HepG2 (cell line): Measurements from ENCODE around the gene RUVBL1. TPM values are rescaled to one million over a fixed set of nuclear protein-coding genes. Genes with fewer than 3 reads are reported as not detected.

Source experiments
- ATAC-seq: fragments of 200-7000 bp; cut with Tn5 transposase; 3 replicates; pipeline ENCODE4 v1.9.1; 2020; ENCODE audit warnings: mild to moderate bottlenecking, moderate library complexity
- BruUV-seq: library from RNA; stranded (reverse); fragments of 400-500 nt; replicated peaks from 2 replicates; lab custom pipeline; 2021; lab: Mats Ljungman, UMichigan
- CTCF ChIA-PET: fragments of 300-600 bp; formaldehyde crosslinking; extraction: SDS; loops from one replicate; lab custom pipeline; 2021; ENCODE audit warnings: low total read pairs, inconsistent platforms, low intra/inter-chr PET ratio; lab: Yijun Ruan, JAX
- POLR2A ChIA-PET: fragments of 350-600 bp; sonication (Branson Sonifier 250); formaldehyde crosslinking; loops from one replicate; lab custom pipeline; 2020; ENCODE audit warnings: antibody characterized with exemption, inconsistent platforms; lab: Yijun Ruan, JAX
- DNase-seq: peaks from one replicate; pipeline ENCODE4 v3.0.0-alpha.2; 2015; ENCODE audit warnings: low spot score
- FAIRE-seq: peaks from 3 replicates; lab custom pipeline; 2011; peaks lifted over from hg19 to GRCh38; lab: Jason Lieb, UNC
- H2AFZ ChIP-seq: one replicate; pipeline ENCODE4 v1.6.1; 2011; ENCODE audit warnings: low read length, inconsistent platforms
- H3K27ac ChIP-seq: fragments of 300-600 bp; 3 replicates; pipeline ENCODE4 v1.8.0; 2011; ENCODE audit warnings: mixed run types, mild to moderate bottlenecking, mixed read lengths, low read length, inconsistent platforms; ENCODE audit not compliant: insufficient read depth; ENCODE audit errors: extremely low read length
- H3K27me3 ChIP-seq, 2 experiments: fragments of 200-600 bp in 1 of 2; 2 replicates in 1 of 2; 3 replicates in 1 of 2; pipeline versions ENCODE4 v1.6.0 to v1.8.0; 2011; ENCODE audit warnings: low read length in 2 of 2, mild to moderate bottlenecking in 2 of 2, moderate library complexity in 2 of 2, inconsistent platforms in 1 of 2; ENCODE audit not compliant: insufficient read depth in 2 of 2, control insufficient read depth in 1 of 2
- H3K36me3 ChIP-seq, 2 experiments: fragments of 200-600 bp in 1 of 2; replicated peaks in 1 of 2; 2 replicates in 1 of 2; 3 replicates in 1 of 2; pipeline versions ENCODE4 v1.5.1 to v1.8.0; 2011; ENCODE audit warnings: low read length in 2 of 2, inconsistent platforms in 1 of 2; ENCODE audit not compliant: insufficient read depth in 2 of 2, control insufficient read depth in 1 of 2
- H3K4me1 ChIP-seq: 2 replicates; pipeline ENCODE4 v1.5.1; 2012; ENCODE audit warnings: low read length, inconsistent platforms; ENCODE audit not compliant: insufficient read depth
- H3K4me2 ChIP-seq: 2 replicates; pipeline ENCODE4 v1.6.0; 2011; ENCODE audit warnings: low read depth, low read length, inconsistent platforms
- H3K4me3 ChIP-seq, 3 experiments: fragments of 200-600 bp in 1 of 3; sonication (generic), shearing (Covaris generic) in 1 of 3; replicated peaks in 1 of 3; 2 replicates each; pipeline ENCODE4 v1.5.1; 2011 to 2016; ENCODE audit warnings: low read length in 3 of 3, inconsistent platforms in 2 of 3, low read depth in 2 of 3, mild to moderate bottlenecking in 2 of 3, control low read depth in 1 of 3, mixed read lengths in 1 of 3; ENCODE audit not compliant: insufficient read depth in 1 of 3
- H3K79me2 ChIP-seq: one replicate; pipeline ENCODE4 v1.6.1; 2011; ENCODE audit warnings: low read length, inconsistent platforms; ENCODE audit not compliant: insufficient read depth
- H3K9ac ChIP-seq: 2 replicates; pipeline ENCODE4 v1.6.0; 2011; ENCODE audit warnings: mild to moderate bottlenecking, low read depth, low read length, inconsistent platforms; ENCODE audit not compliant: insufficient read depth
- H3K9me3 ChIP-seq: 2 replicates; pipeline ENCODE4 v1.5.1; 2012; ENCODE audit warnings: mild to moderate bottlenecking, low read length
- H4K20me1 ChIP-seq: 2 replicates; pipeline ENCODE4 v1.6.0; 2011; ENCODE audit warnings: inconsistent platforms, mild to moderate bottlenecking, low read length, moderate library complexity; ENCODE audit not compliant: insufficient read depth
- CREM ChIP-seq, 2 experiments: sonication (generic) in 1 of 2; formaldehyde crosslinking in 1 of 2; IDR thresholded peaks; 2 replicates each; pipeline versions ENCODE4 v1.4.0 to v1.6.1; 2016 to 2020; ENCODE audit warnings: antibody characterized with exemption in 1 of 2, mild to moderate bottlenecking in 1 of 2, missing genetic modification reagents in 1 of 2
- GTF3A ChIP-seq: sonication (generic); formaldehyde crosslinking; conservative IDR thresholded peaks from 2 replicates; pipeline ENCODE4 v1.4.0; 2020; ENCODE audit warnings: mild to moderate bottlenecking, missing genetic modification reagents
- HOXA3 ChIP-seq: sonication (generic); formaldehyde crosslinking; IDR thresholded peaks from 2 replicates; pipeline ENCODE4 v1.5.0; 2020; ENCODE audit warnings: missing genetic modification reagents
- KMT2A ChIP-seq: sonication (generic); formaldehyde crosslinking; IDR thresholded peaks from 2 replicates; pipeline ENCODE4 v1.4.0; 2020; ENCODE audit warnings: missing genetic modification reagents
- MXI1 ChIP-seq: IDR thresholded peaks from 3 replicates; pipeline ENCODE4 v1.6.1; 2012; ENCODE audit warnings: low read depth, low read length, inconsistent platforms, borderline replicate concordance
- ZNF124 ChIP-seq: sonication (generic); formaldehyde crosslinking; IDR thresholded peaks from 2 replicates; pipeline ENCODE4 v1.4.0; 2020; ENCODE audit warnings: missing genetic modification reagents
- ZNF557 ChIP-seq: sonication (generic); formaldehyde crosslinking; IDR thresholded peaks from 2 replicates; pipeline ENCODE4 v1.4.0; 2020; ENCODE audit warnings: missing genetic modification reagents
- ZNF678 ChIP-seq: sonication (generic); formaldehyde crosslinking; IDR thresholded peaks from 2 replicates; pipeline ENCODE4 v1.4.0; 2020; ENCODE audit warnings: mild to moderate bottlenecking, missing genetic modification reagents
- ZNF768 ChIP-seq: sonication (generic); formaldehyde crosslinking; IDR thresholded peaks from 2 replicates; pipeline ENCODE4 v1.4.0; 2020; ENCODE audit warnings: missing genetic modification reagents
- WGBS: methylation state at CpG from one replicate; pipeline ENCODE4 v1.1.6; 2017; ENCODE audit warnings: low lambda C conversion rate; 5-methylcytosine and 5-hydroxymethylcytosine counted together
- in situ Hi-C: cut with HindIII; loops from 2 replicates; pipeline ENCODE4 v1.10.0; 2017; ENCODE audit warnings: low pct_unique_long_range_greater_than_20kb; ENCODE audit not compliant: extremely low pct_ligation_motif_present
- intact Hi-C: fragments of 100-400 bp; cut with micrococcal nuclease; formaldehyde crosslinking; loops from one replicate; pipeline ENCODE4 v1.10.0; 2022; ENCODE audit not compliant: unreplicated experiment
- polyA plus RNA-seq, 8 experiments: library from polyadenylated mRNA; depleted of rRNA in 3 of 8; stranded (reverse) in 7 of 8; unstranded in 1 of 8; fragments of >200 nt; fragmentation: Illumina TruSeq in 4 of 8; extraction: Trizol in 4 of 8; gene quantifications; 2 replicates each; pipeline versions ENCODE4 v1.2.1 to v1.2.3, GENCODE V29; 2011 to 2016; ENCODE audit warnings: low read depth in 4 of 8, missing spikeins in 1 of 8, mixed read lengths in 1 of 8; ENCODE audit not compliant: insufficient read depth in 1 of 8
- total RNA-seq, 5 experiments: library from RNA; depleted of rRNA; stranded (reverse); fragments of >200 nt; fragmentation: Illumina TruSeq; extraction: Trizol; gene quantifications; 2 replicates each; pipeline ENCODE4 v1.2.3, GENCODE V29; 2016; ENCODE audit warnings: low read depth in 1 of 5
- TF ChIP-seq, protein P1 (sequence below): sonication (generic); formaldehyde crosslinking; IDR thresholded peaks from 2 replicates; pipeline ENCODE4 v1.4.0; 2020; ENCODE audit warnings: missing genetic modification reagents
- TF ChIP-seq, protein P2 (sequence below): sonication (generic); formaldehyde crosslinking; IDR thresholded peaks from 2 replicates; pipeline ENCODE4 v1.4.0; 2020; ENCODE audit warnings: missing genetic modification reagents, mild to moderate bottlenecking, borderline replicate concordance
- TF ChIP-seq, protein P3 (sequence below): sonication (generic); formaldehyde crosslinking; IDR thresholded peaks from 2 replicates; pipeline ENCODE4 v1.4.0; 2020; ENCODE audit warnings: missing genetic modification reagents

The RUVBL1 gene
- total and polyA plus RNA-seq, 2 of the 13 experiments (the other 11 are each of a cell fraction or from before 2014, with no cell fraction given): 32.7 to 86.3 TPM

DNA sequence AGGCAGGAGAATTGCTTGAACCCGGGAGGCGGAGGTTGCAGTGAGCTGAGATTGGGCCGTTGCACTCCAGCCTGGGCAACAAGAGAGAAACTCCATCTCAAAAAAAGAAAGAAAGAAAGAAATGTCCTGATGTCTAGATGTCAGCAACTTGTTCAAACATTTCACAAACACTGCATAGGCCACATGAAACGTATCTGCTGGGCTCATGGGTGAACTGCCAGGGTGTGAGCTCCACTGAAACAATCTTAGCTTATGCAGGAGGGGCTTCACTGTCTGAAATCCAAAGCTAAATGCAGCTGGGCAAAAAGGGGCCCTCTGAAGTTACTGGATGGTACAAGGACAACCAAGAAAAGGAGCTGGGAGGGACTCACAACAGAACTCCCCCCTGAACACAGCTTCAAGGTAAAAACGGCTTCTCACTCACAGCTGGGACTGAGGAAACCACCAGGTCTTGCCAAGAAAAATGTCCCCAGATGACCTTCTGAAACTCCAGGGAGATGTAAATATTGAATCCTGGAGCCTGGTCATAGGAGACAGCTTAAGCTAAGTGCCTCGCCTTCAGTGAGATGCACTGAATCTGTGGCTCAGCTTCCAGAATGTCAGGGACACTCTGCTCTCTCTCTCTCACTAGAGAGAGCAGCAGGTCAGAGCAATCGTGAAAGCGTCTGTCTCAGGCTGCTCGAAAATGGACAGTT lies 39.5 kb downstream of the RUVBL1 start:
- no peaks in the 10 kb centered on the region for H3K79me2 ChIP-seq
- 96% methylated on average over 9 of the region's 9 CpGs for WGBS

More for the DNA sequence above, 39.5 kb downstream of the RUVBL1 start:
- H3K9me3 ChIP-seq: no peaks in the 10 kb centered on the region
- peaks cover 10% of the 10 kb centered on the region; the same call in 1 of the 2 replicates for H3K4me1 ChIP-seq
- H2AFZ ChIP-seq: no peak overlapping the region
- H3K27me3 ChIP-seq: no peaks in the 10 kb centered on the region
- no peak overlapping the region for H3K9ac ChIP-seq
- in situ Hi-C loops (no loop called here), intact Hi-C loops (no loop called here)
- DNase-seq: no peak
- no peak for FAIRE-seq
- no TSS peak for BruUV-seq
- TF ChIP-seq, protein P1, sequence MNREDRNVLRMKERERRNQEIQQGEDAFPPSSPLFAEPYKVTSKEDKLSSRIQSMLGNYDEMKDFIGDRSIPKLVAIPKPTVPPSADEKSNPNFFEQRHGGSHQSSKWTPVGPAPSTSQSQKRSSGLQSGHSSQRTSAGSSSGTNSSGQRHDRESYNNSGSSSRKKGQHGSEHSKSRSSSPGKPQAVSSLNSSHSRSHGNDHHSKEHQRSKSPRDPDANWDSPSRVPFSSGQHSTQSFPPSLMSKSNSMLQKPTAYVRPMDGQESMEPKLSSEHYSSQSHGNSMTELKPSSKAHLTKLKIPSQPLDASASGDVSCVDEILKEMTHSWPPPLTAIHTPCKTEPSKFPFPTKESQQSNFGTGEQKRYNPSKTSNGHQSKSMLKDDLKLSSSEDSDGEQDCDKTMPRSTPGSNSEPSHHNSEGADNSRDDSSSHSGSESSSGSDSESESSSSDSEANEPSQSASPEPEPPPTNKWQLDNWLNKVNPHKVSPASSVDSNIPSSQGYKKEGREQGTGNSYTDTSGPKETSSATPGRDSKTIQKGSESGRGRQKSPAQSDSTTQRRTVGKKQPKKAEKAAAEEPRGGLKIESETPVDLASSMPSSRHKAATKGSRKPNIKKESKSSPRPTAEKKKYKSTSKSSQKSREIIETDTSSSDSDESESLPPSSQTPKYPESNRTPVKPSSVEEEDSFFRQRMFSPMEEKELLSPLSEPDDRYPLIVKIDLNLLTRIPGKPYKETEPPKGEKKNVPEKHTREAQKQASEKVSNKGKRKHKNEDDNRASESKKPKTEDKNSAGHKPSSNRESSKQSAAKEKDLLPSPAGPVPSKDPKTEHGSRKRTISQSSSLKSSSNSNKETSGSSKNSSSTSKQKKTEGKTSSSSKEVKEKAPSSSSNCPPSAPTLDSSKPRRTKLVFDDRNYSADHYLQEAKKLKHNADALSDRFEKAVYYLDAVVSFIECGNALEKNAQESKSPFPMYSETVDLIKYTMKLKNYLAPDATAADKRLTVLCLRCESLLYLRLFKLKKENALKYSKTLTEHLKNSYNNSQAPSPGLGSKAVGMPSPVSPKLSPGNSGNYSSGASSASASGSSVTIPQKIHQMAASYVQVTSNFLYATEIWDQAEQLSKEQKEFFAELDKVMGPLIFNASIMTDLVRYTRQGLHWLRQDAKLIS (CRISPR knock-in tag): no peak
- TF ChIP-seq ZNF557 (CRISPR knock-in tag): no peak
- no peak for TF ChIP-seq KMT2A (CRISPR knock-in tag)
- no peak for TF ChIP-seq GTF3A (CRISPR knock-in tag)
- no peak for TF ChIP-seq ZNF678 (CRISPR knock-in tag)
- no peak for TF ChIP-seq CREM (IDR thresholded peaks at IDR 0.05)
- no peak for TF ChIP-seq CREM (CRISPR knock-in tag; IDR thresholded peaks at IDR 0.05)
- TF ChIP-seq ZNF124: no peak
- TF ChIP-seq ZNF768 (CRISPR knock-in tag): no peak
- TF ChIP-seq MXI1: no peak
- TF ChIP-seq, protein P2, sequence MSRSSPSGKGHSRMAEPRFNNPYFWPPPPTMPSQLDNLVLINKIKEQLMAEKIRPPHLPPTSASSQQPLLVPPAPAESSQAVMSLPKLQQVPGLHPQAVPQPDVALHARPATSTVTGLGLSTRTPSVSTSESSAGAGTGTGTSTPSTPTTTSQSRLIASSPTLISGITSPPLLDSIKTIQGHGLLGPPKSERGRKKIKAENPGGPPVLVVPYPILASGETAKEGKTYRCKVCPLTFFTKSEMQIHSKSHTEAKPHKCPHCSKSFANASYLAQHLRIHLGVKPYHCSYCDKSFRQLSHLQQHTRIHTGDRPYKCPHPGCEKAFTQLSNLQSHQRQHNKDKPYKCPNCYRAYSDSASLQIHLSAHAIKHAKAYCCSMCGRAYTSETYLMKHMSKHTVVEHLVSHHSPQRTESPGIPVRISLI (CRISPR knock-in tag): no peak
- TF ChIP-seq, protein P3, sequence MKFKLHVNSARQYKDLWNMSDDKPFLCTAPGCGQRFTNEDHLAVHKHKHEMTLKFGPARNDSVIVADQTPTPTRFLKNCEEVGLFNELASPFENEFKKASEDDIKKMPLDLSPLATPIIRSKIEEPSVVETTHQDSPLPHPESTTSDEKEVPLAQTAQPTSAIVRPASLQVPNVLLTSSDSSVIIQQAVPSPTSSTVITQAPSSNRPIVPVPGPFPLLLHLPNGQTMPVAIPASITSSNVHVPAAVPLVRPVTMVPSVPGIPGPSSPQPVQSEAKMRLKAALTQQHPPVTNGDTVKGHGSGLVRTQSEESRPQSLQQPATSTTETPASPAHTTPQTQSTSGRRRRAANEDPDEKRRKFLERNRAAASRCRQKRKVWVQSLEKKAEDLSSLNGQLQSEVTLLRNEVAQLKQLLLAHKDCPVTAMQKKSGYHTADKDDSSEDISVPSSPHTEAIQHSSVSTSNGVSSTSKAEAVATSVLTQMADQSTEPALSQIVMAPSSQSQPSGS: no peak
- TF ChIP-seq HOXA3 (CRISPR knock-in tag): no peak
- H4K20me1 ChIP-seq: no peaks in the 10 kb centered on the region
- ATAC-seq: no peak
- peaks cover 26 to 80% of the 10 kb centered on the region in 2 experiments for H3K36me3 ChIP-seq
- no peak overlapping the region for H3K27ac ChIP-seq
- no peak overlapping the region for H3K4me3 ChIP-seq
- ChIA-PET POLR2A (interaction anchor here (1.1 kb wide), 1 partner anchor 39 kb away, joined by 4 read pairs; the partner anchor contains the start of gene RUVBL1), CTCF (no interaction called here)
- no peak overlapping the region for H3K4me2 ChIP-seq
